HG03342 (cell line): Measurements from ENCODE around the gene MMGT1.

Experiments used
- ATAC-seq: cut with Tn5 transposase; IDR thresholded peaks from one replicate; pipeline ENCODE4 v1.9.1; 2021; ENCODE audit warnings: mild to moderate bottlenecking, moderate library complexity; ENCODE audit not compliant: unreplicated experiment

The MMGT1 gene

GRCh38 chrX:135973548-135974278 is at the start of gene MMGT1:
Gene MMGT1, minus strand, starts transcription at chrX:135973988. Its CDS starts 313 bp downstream, at chrX:135973675.
- ATAC-seq, result peak; percentile 76

- peak; percentile 40 for ATAC-seq
Observed at GRCh38 chrX:136021903-136022302, 48.1 kb upstream of the MMGT1 start.

GRCh38 chrX:136021160-136021559 is 47.4 kb upstream of the MMGT1 start:
- ATAC-seq, result peak; percentile 80

GRCh38 chrX:136019226-136019625 is 45.4 kb upstream of the MMGT1 start:
- no peak for ATAC-seq

- no peak for ATAC-seq
Observed at GRCh38 chrX:136016881-136017280, 43.1 kb upstream of the MMGT1 start.

- no peak for ATAC-seq
Observed at GRCh38 chrX:136015016-136015415, 41.2 kb upstream of the MMGT1 start.

GRCh38 chrX:135988245-135988644 is 14.5 kb upstream of the MMGT1 start:
- ATAC-seq, result no peak

GRCh38 chrX:135985973-135986310 is 12.2 kb upstream of the MMGT1 start:
- no peak for ATAC-seq

- ATAC-seq, result peak; percentile 88
Observed at GRCh38 chrX:135985157-135985972, 11.6 kb upstream of the MMGT1 start, which contains the start of gene SLC9A6. Gene SLC9A6, plus strand, starts transcription at chrX:135985435. Its CDS starts 224 bp downstream, at chrX:135985659.

GRCh38 chrX:135984791-135985156 is 11.0 kb upstream of the MMGT1 start:
- ATAC-seq, result no peak

- no peak for ATAC-seq
Observed at GRCh38 chrX:135984256-135984655, 10.5 kb upstream of the MMGT1 start.

GRCh38 chrX:135982860-135983259 is 9.1 kb upstream of the MMGT1 start:
- no peak for ATAC-seq

GRCh38 chrX:135981668-135982067 is 7.9 kb upstream of the MMGT1 start:
- ATAC-seq, result no peak

GRCh38 chrX:135981010-135981409 is 7.2 kb upstream of the MMGT1 start:
- no peak for ATAC-seq

- no peak for ATAC-seq
Observed at GRCh38 chrX:135977611-135978010, 3.8 kb upstream of the MMGT1 start.

- ATAC-seq, result no peak
Observed at GRCh38 chrX:135975421-135975820, 1.6 kb upstream of the MMGT1 start.

- ATAC-seq, result no peak
Observed at GRCh38 chrX:135974279-135974856, 580 bp upstream of the MMGT1 start.

GRCh38 chrX:135973025-135973547 is 702 bp downstream of the MMGT1 start:
- peak; percentile 46 for ATAC-seq

GRCh38 chrX:135951291-135951690 is 22.5 kb downstream of the MMGT1 start:
- no peak for ATAC-seq

- no peak for ATAC-seq
Observed at GRCh38 chrX:135944486-135944885, 29.3 kb downstream of the MMGT1 start.

GRCh38 chrX:135931644-135932487 is 41.9 kb downstream of the MMGT1 start:
- peak; percentile 74 for ATAC-seq
